ENCODE measurements around the gene RCE1.

GRCh38 chr11:66810576-66811185, 32.6 kb upstream of the RCE1 start:
- no peak for TF ChIP-seq CTCF (IDR thresholded peaks at IDR 0.05; ENCODE audit: borderline replicate concordance, extremely low read depth, low read length, poor library complexity, severe bottlenecking)
- no peak for TF ChIP-seq EZH2 (IDR thresholded peaks at IDR 0.05; ENCODE audit: borderline replicate concordance, low read depth, low read length, severe bottlenecking)

Measured in DND-41 (cell line).